H1 (cell line): Measurements from ENCODE around the gene SIAH3. TPM values are rescaled to one million over a fixed set of nuclear protein-coding genes. Genes with fewer than 3 reads are reported as not detected.

Experiments used
- CTCF ChIA-PET: fragments of 300-600 bp; sonication (Branson Sonifier 250); formaldehyde crosslinking; loops from one replicate; lab custom pipeline; 2021; ENCODE audit not compliant: partially characterized antibody; lab: Charles Lee
- POLR2A ChIA-PET: fragments of 300-600 bp; sonication (Branson Sonifier 250); formaldehyde crosslinking; loops from one replicate; lab custom pipeline; 2021; ENCODE audit warnings: inconsistent platforms; ENCODE audit not compliant: partially characterized antibody; lab: Charles Lee
- DNase-seq, 2 experiments: peaks; one replicate each; pipeline versions ENCODE4 v3.0.0 to v3.0.0-alpha.2; 2010 to 2022; ENCODE audit warnings: low spot score in 2 of 2, low read depth in 1 of 2, mixed read lengths in 1 of 2
- FAIRE-seq: peaks from 2 replicates; lab custom pipeline; 2011; peaks lifted over from hg19 to GRCh38; lab: Jason Lieb, UNC
- H2AFZ ChIP-seq: 2 replicates; pipeline ENCODE4 v1.8.1; 2012; ENCODE audit warnings: low read length, inconsistent platforms
- H2AK5ac ChIP-seq: 2 replicates; pipeline ENCODE4 v1.6.1; 2013; ENCODE audit warnings: low read depth, low read length
- H2BK120ac ChIP-seq: replicated peaks from 2 replicates; pipeline ENCODE3; 2013; ENCODE audit warnings: low read depth, low read length, inconsistent platforms
- H2BK12ac ChIP-seq: 2 replicates; pipeline ENCODE4 v1.6.1; 2013; ENCODE audit warnings: low read depth, low read length
- H2BK15ac ChIP-seq: 2 replicates; pipeline ENCODE4 v1.6.1; 2013; ENCODE audit warnings: low read length
- H2BK20ac ChIP-seq: 2 replicates; pipeline ENCODE4 v1.6.1; 2013; ENCODE audit warnings: low read length
- H2BK5ac ChIP-seq: 2 replicates; pipeline ENCODE4 v1.6.1; 2013; ENCODE audit warnings: low read depth, low read length
- H3K14ac ChIP-seq: 2 replicates; pipeline ENCODE4 v1.6.1; 2013; ENCODE audit warnings: inconsistent platforms; ENCODE audit not compliant: insufficient read length
- H3K18ac ChIP-seq: 2 replicates; pipeline ENCODE4 v1.6.1; 2013; ENCODE audit warnings: low read length; ENCODE audit errors: extremely low read depth
- H3K23ac ChIP-seq: 2 replicates; pipeline ENCODE4 v1.6.1; 2013; ENCODE audit warnings: inconsistent platforms; ENCODE audit not compliant: insufficient read length
- H3K23me2 ChIP-seq: 2 replicates; pipeline ENCODE4 v1.6.1; 2013; ENCODE audit warnings: low read depth, low read length
- H3K27ac ChIP-seq: 2 replicates; pipeline ENCODE4 v1.6.1; 2011; ENCODE audit warnings: low read depth, low read length, inconsistent platforms
- H3K27me3 ChIP-seq, 4 experiments: replicated peaks in 1 of 4; 1 replicate in 1 of 4; 2 replicates in 3 of 4; pipeline versions ENCODE4 v1.6.1 to v1.8.1; 2011 to 2013; ENCODE audit warnings: low read length in 3 of 4, mild to moderate bottlenecking in 3 of 4, inconsistent platforms in 2 of 4, mixed read lengths in 2 of 4, moderate library complexity in 1 of 4; ENCODE audit not compliant: control insufficient read depth in 3 of 4, insufficient read depth in 3 of 4; ENCODE audit errors: extremely low read depth in 1 of 4
- H3K36me3 ChIP-seq, 4 experiments: 2 replicates each; pipeline versions ENCODE4 v1.6.1 to v1.8.1; 2011 to 2013; ENCODE audit warnings: mild to moderate bottlenecking in 4 of 4, low read length in 3 of 4, moderate library complexity in 2 of 4, control low read depth in 1 of 4, inconsistent platforms in 1 of 4; ENCODE audit not compliant: insufficient read depth in 4 of 4, control insufficient read depth in 2 of 4
- H3K4ac ChIP-seq: replicated peaks from 2 replicates; pipeline ENCODE3; 2013; ENCODE audit warnings: low read length, low read depth, mixed read lengths, inconsistent platforms; ENCODE audit not compliant: insufficient read length
- H3K4me1 ChIP-seq, 4 experiments: replicated peaks in 1 of 4; 1 replicate in 1 of 4; 2 replicates in 3 of 4; pipeline versions ENCODE4 v1.6.1 to v1.8.1; 2011 to 2013; ENCODE audit warnings: low read length in 3 of 4, inconsistent platforms in 2 of 4, mixed read lengths in 1 of 4; ENCODE audit not compliant: insufficient read depth in 4 of 4, control insufficient read depth in 3 of 4
- H3K4me2 ChIP-seq, 2 experiments: 2 replicates each; pipeline versions ENCODE4 v1.6.1 to v1.8.1; 2011 to 2013; ENCODE audit warnings: low read depth in 2 of 2, low read length in 2 of 2, control low read depth in 1 of 2, inconsistent platforms in 1 of 2, mild to moderate bottlenecking in 1 of 2; ENCODE audit not compliant: insufficient read depth in 1 of 2
- H3K4me3 ChIP-seq, 4 experiments: fragments of 200-600, 300-600 bp in 1 of 4; sonication (generic), shearing (Covaris generic), sonication (Bioruptor Twin) in 1 of 4; 2 replicates each; pipeline versions ENCODE4 v1.5.1 to v1.8.1; 2011 to 2016; ENCODE audit warnings: low read length in 4 of 4, low read depth in 3 of 4, control low read depth in 2 of 4, inconsistent platforms in 2 of 4, mild to moderate bottlenecking in 2 of 4, mixed read lengths in 1 of 4, moderate library complexity in 1 of 4; ENCODE audit not compliant: insufficient read depth in 2 of 4; ENCODE audit errors: extremely low read depth in 1 of 4
- H3K56ac ChIP-seq: replicated peaks from 2 replicates; pipeline ENCODE3; 2013; ENCODE audit warnings: low read depth, mild to moderate bottlenecking, mixed read lengths, low read length, inconsistent platforms; ENCODE audit not compliant: insufficient read length
- H3K79me1 ChIP-seq: 2 replicates; pipeline ENCODE4 v1.6.1; 2013; ENCODE audit warnings: low read depth, low read length, control low read depth
- H3K79me2 ChIP-seq, 2 experiments: 2 replicates each; pipeline versions ENCODE4 v1.6.1 to v1.8.1; 2012 to 2013; ENCODE audit warnings: low read length in 2 of 2, mild to moderate bottlenecking in 2 of 2, inconsistent platforms in 1 of 2; ENCODE audit not compliant: insufficient read depth in 2 of 2, control insufficient read depth in 1 of 2
- H3K9ac ChIP-seq, 4 experiments: replicated peaks in 1 of 4; 1 replicate in 1 of 4; 2 replicates in 3 of 4; pipeline versions ENCODE4 v1.6.1 to v1.8.1; 2011 to 2013; ENCODE audit warnings: low read depth in 3 of 4, low read length in 3 of 4, control low read depth in 2 of 4, mild to moderate bottlenecking in 2 of 4, moderate library complexity in 2 of 4, inconsistent platforms in 1 of 4; ENCODE audit errors: extremely low read depth in 1 of 4
- H3K9me3 ChIP-seq, 2 experiments: 2 replicates each; pipeline versions ENCODE4 v1.6.1 to v1.8.1; 2012 to 2013; ENCODE audit warnings: mild to moderate bottlenecking in 2 of 2, moderate library complexity in 2 of 2, control low read depth in 1 of 2, inconsistent platforms in 1 of 2, low read depth in 1 of 2, low read length in 1 of 2, mixed read lengths in 1 of 2; ENCODE audit not compliant: insufficient read depth in 2 of 2
- H4K20me1 ChIP-seq, 2 experiments: replicated peaks in 1 of 2; 2 replicates each; pipeline versions ENCODE3 to v1.8.1; 2011 to 2013; ENCODE audit warnings: inconsistent platforms in 2 of 2, low read length in 2 of 2, mild to moderate bottlenecking in 1 of 2; ENCODE audit not compliant: insufficient read depth in 2 of 2, control insufficient read depth in 1 of 2
- H4K5ac ChIP-seq: 2 replicates; pipeline ENCODE4 v1.6.1; 2013; ENCODE audit warnings: low read length, low read depth, mixed read lengths, inconsistent platforms; ENCODE audit not compliant: insufficient read length
- H4K8ac ChIP-seq: 2 replicates; pipeline ENCODE4 v1.8.0; 2013; ENCODE audit warnings: mild to moderate bottlenecking, moderate library complexity, low read length, inconsistent platforms; ENCODE audit not compliant: insufficient read depth; ENCODE audit errors: extremely low read depth
- H4K91ac ChIP-seq: replicated peaks from 2 replicates; pipeline ENCODE3; 2013; ENCODE audit warnings: low read length, mixed read lengths, inconsistent platforms; ENCODE audit not compliant: insufficient read length
- SIRT6 ChIP-seq: IDR thresholded peaks from one replicate; pipeline ENCODE4 v1.7.1; 2012; ENCODE audit warnings: low read length, inconsistent platforms
- WGBS, 2 experiments: shearing (Covaris generic) in 1 of 2; methylation state at CpG; one replicate each; pipeline versions ENCODE4 v1.1.6 to v1.1.7; 2013 to 2015; ENCODE audit warnings: low lambda C conversion rate in 2 of 2, mixed read lengths in 2 of 2, inconsistent platforms in 1 of 2, low coverage in 1 of 2, missing lambda C conversion rate in 1 of 2; ENCODE audit not compliant: insufficient replicate concordance in 2 of 2, insufficient coverage in 1 of 2, insufficient read length in 1 of 2; ENCODE audit errors: extremely low coverage in 1 of 2, missing lambda C conversion rate in 1 of 2; 5-methylcytosine and 5-hydroxymethylcytosine counted together
- polyA plus RNA-seq, 7 experiments: library from polyadenylated mRNA; depleted of rRNA in 3 of 7; stranded (reverse) in 5 of 7; unstranded in 2 of 7; fragments of >200 nt in 5 of 7; fragments of 200-250 nt in 2 of 7; gene quantifications; 1 replicate in 5 of 7; 2 replicates in 1 of 7; 4 replicates in 1 of 7; pipeline versions ENCODE4 v1.2.1 to v1.2.3, GENCODE V29; 2011 to 2013; ENCODE audit warnings: missing spikeins in 2 of 7, mixed read lengths in 2 of 7
- total RNA-seq: library from RNA; stranded (reverse); fragmentation: NEBNext Ultra II Directional; extraction: Animal tissue kit (Norgen Biotek cat#: 25700); gene quantifications from 2 replicates; pipeline ENCODE4 v1.2.1, GENCODE V29; 2021
- TF ChIP-seq, protein P1 (sequence below), 3 experiments: IDR thresholded peaks; 1 replicate in 2 of 3; 2 replicates in 1 of 3; pipeline versions ENCODE4 v1.5.1 to v1.6.1; 2011; ENCODE audit warnings: low read length in 3 of 3, mild to moderate bottlenecking in 3 of 3, inconsistent platforms in 2 of 3, low read depth in 1 of 3, moderate library complexity in 1 of 3; ENCODE audit not compliant: insufficient read depth in 1 of 3; ENCODE audit errors: control extremely low read depth in 1 of 3

The SIAH3 gene
- total and polyA plus RNA-seq, 2 of the 8 experiments (the other 6 are each of a cell fraction or from before 2014, with no cell fraction given) = 0.15 to 0.17 TPM

DNA sequence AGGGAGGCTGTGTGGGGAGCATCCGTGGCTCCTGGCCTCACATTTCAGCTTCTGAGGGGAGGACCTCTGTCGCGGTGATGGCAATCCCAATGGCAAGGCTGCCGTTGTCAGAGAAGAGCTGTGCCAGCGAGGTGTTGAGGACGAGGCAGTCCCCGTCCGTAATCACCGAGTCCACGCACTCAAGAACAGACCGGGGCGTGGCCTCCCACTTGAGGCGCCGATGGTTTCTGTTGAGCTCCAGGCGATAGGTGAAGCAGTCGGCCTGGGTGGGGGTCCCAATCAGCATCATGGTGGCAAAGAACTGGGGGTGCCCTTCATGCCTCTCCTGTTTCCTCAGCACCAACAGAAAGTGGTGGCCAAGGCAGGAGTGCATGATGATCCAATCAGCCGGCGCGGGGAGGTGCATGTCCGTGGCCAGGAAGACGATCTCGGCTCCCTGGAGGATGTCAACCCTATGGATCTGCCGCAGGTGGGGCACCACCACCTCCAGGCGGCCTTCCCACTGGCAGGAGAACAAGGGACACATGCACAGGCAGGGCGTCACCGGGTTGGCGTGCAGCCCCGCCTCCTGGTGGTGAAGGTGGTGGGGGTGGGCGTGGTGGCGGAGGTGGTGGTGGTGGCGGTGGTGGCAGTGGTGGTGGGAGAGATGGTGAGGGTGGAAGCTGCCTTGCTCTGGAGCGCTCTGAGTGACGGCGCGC lies 68.1 kb downstream of the SIAH3 start:
- CTCF ChIA-PET = no interaction called here
- Histone ChIP-seq H3K79me2 (no peaks in the 10 kb centered on the region), H2BK120ac (no peak overlapping the region), H2AK5ac (no peak overlapping the region), H3K23me2 (no peaks in the 10 kb centered on the region), H4K91ac (no peak overlapping the region), H3K27me3 (no peaks in the 10 kb centered on the region), H3K36me3 (no peaks in the 10 kb centered on the region), H2AFZ (no peak overlapping the region), H3K14ac (no peak overlapping the region), H3K79me1 (no peaks in the 10 kb centered on the region), H2BK5ac (no peak overlapping the region), H3K23ac (no peak overlapping the region), H4K5ac (no peak overlapping the region), H2BK20ac (no peak overlapping the region), H3K18ac (no peak overlapping the region), H3K9me3 (no peaks in the 10 kb centered on the region), H3K9ac (no peak overlapping the region), H3K4ac (no peak overlapping the region), H3K4me3 (no peak overlapping the region), H2BK15ac (no peak overlapping the region), H4K20me1 (peaks cover 0 to 1% of the 10 kb centered on the region in 2 experiments), H3K27ac (no peak overlapping the region), H4K8ac (no peak overlapping the region), H2BK12ac (no peak overlapping the region), H3K4me1 (peaks cover 0 to 5% (median 0%) of the 10 kb centered on the region in 4 experiments; a peak in 1 of 7 replicates), H3K4me2 (no peak overlapping the region), H3K56ac (no peak overlapping the region)
- DNase-seq = no peak
- 90% methylated on average over 23 of the region's 35 CpGs; no CpG with 5 or more reads in 1 of the 2 experiments for WGBS, 2 experiments
- POLR2A ChIA-PET = no interaction called here
- TF ChIP-seq SIRT6 = no peak
- TF ChIP-seq, protein P1, sequence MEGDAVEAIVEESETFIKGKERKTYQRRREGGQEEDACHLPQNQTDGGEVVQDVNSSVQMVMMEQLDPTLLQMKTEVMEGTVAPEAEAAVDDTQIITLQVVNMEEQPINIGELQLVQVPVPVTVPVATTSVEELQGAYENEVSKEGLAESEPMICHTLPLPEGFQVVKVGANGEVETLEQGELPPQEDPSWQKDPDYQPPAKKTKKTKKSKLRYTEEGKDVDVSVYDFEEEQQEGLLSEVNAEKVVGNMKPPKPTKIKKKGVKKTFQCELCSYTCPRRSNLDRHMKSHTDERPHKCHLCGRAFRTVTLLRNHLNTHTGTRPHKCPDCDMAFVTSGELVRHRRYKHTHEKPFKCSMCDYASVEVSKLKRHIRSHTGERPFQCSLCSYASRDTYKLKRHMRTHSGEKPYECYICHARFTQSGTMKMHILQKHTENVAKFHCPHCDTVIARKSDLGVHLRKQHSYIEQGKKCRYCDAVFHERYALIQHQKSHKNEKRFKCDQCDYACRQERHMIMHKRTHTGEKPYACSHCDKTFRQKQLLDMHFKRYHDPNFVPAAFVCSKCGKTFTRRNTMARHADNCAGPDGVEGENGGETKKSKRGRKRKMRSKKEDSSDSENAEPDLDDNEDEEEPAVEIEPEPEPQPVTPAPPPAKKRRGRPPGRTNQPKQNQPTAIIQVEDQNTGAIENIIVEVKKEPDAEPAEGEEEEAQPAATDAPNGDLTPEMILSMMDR (IDR thresholded peaks at IDR 0.05; ENCODE audit: control extremely low read depth in 1 of 3, insufficient read depth in 1 of 3, low read depth in 1 of 3, low read length in 3 of 3) = peak in 1 of 3 experiments; percentile 7; a peak in 1 of 4 replicates
- FAIRE-seq = no peak
